GM12872 (cell line): ENCODE results near the gene GDNF.

Source experiments
- CTCF ChIP-seq: IDR thresholded peaks from 3 replicates; pipeline ENCODE4 v1.5.1; 2011; ENCODE audit warnings: low read depth, mild to moderate bottlenecking, low read length, moderate library complexity; ENCODE audit not compliant: insufficient read depth

GDNF gene, protein sequence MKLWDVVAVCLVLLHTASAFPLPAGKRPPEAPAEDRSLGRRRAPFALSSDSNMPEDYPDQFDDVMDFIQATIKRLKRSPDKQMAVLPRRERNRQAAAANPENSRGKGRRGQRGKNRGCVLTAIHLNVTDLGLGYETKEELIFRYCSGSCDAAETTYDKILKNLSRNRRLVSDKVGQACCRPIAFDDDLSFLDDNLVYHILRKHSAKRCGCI

GRCh38 chr5:37839407-37840052, at the start of gene GDNF:
TSS of gene GDNF (minus strand) at chr5:37840041. CDS start at chr5:37834796, 5,245 bp downstream.
- TF ChIP-seq CTCF = no peak

- no peak for TF ChIP-seq CTCF
Observed at GRCh38 chr5:37888476-37888875, 48.6 kb upstream of the GDNF start.

DNA sequence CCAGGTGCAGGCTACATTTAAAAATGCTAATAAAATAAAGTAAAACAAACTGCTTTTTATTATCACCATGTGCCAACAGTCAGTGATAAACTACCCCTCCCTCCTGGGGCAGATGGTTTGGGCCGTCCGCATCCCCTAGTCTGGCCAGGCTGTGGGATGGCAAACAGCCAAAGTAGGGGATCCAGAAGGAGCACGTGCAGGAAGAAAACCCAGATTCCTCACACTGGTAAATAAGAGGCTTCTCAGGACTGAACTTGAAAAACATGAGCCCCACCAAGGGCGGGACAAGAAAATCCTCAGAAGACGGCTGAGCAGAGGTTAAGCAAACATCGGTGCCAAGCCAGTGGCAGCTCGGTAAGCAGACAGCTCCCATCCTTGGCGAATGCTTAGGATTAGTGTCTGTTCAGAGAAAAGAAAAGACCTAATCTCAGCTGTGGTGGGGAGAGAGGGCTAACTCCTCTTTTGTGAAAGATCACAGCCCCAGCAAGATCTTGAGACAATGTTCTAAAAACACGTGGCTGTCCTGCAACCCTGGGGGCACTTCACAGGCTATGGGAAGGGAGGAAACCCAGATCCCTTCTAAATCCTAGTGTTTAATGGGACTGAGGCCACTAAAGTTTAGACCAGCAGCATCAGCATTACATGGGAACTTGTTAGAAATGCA, 46.5 kb upstream of the GDNF start:
- no peak for TF ChIP-seq CTCF

- no peak for TF ChIP-seq CTCF
Observed at GRCh38 chr5:37882636-37883035, 42.8 kb upstream of the GDNF start.

GRCh38 chr5:37881359-37881758, 41.5 kb upstream of the GDNF start:
- TF ChIP-seq CTCF = no peak

- no peak for TF ChIP-seq CTCF
Observed at GRCh38 chr5:37876943-37877342, 37.1 kb upstream of the GDNF start.

DNA sequence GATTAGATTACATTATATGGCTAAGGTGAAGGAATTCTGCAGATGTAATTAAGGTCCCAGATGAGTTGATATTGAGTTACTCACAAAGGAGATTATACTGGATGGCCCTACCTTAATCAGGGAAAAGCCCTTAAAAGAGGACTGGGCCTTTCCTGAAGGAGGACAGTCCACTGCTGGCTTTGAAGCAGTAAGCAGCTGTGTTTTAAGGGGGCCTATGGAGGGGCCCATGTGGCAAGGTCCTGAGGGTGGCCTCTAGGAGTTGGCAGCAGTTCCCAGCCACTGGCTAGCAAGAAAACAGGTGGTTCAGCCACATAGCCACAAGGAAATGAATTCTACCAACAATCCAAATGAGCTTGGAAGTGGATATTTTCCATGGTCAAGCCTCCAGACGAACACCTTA, 36.4 kb upstream of the GDNF start:
- no peak for TF ChIP-seq CTCF
